Measurements from ENCODE around the gene CUX1. TPM values are rescaled to one million over a fixed set of nuclear protein-coding genes. Genes with fewer than 3 reads are reported as not detected.
"Not testable (repeated sequence)": the region's sequence is repeated elsewhere in the genome, so short reads cannot be mapped to it uniquely, and the experiment has no call there.

CUX1 gene
- total and polyA plus RNA-seq, 2 of the 13 experiments (the other 11 are each of a cell fraction or from before 2014, with no cell fraction given) = 13.7 to 14.9 TPM

DNA sequence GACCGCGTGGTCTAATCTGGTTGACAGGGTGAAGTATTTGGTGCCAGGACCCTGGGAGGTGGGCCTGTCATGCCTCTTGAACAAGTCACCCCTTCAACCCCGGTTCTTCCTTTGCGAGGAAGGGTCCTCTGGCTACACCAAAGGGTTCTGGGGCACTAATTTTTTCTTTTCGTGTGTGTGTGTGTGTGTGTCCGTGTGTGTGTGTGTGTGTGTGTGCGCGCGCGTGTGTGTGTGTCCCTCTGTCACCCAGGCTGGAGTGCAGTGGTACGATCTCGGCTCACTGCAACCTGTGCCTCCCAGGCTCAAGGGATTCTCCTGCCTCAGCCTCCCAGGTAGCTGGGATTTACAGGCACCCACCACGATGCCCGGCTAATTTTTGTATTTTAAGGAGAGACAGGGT, 483.9 kb downstream of the CUX1 start:
- CTCF ChIA-PET (ENCODE audit: low intra/inter-chr PET ratio, low total read pairs); FAIRE-seq: not testable (repeated sequence)
- WGBS (ENCODE audit: low lambda C conversion rate) = 90% methylated on average over 9 of the region's 14 CpGs

DNA sequence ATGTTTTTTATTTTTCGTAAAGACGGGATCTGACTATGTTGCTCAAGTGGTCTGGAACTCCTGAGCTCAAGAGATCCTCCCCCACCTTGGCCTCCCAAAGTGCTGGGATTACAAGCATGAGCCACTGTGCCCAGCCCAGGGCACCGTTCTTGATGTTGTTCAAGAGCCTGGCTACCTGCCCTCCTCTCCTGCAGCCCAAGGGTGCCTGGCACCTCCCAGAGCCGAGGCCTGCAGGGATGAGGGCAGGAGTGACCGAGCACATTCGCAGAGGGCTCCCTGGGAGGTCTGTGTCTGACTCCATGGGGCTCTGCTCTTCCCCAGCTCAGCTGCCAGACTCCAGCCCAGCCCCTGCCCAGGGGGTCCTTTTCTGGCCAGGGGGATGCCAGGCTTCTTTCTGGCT, 484.6 kb downstream of the CUX1 start:
- Histone ChIP-seq H3K9ac (ENCODE audit: insufficient read depth, low read depth, low read length) (no peak overlapping the region), H3K79me2 (ENCODE audit: insufficient read depth, low read length) (no peaks in the 10 kb centered on the region), H3K27ac (ENCODE audit: extremely low read length, insufficient read depth, low read length) (no peak overlapping the region), H3K4me3 (replicated peaks in 1 of 3; ENCODE audit: insufficient read depth in 1 of 3, low read depth in 2 of 3, low read length in 3 of 3) (no peak overlapping the region), H3K4me1 (ENCODE audit: insufficient read depth, low read length) (peaks cover 18% of the 10 kb centered on the region), H3K36me3 (replicated peaks in 1 of 2; ENCODE audit: control insufficient read depth in 1 of 2, insufficient read depth in 2 of 2, low read length in 2 of 2) (no peaks in the 10 kb centered on the region), H4K20me1 (ENCODE audit: insufficient read depth, low read length) (no peaks in the 10 kb centered on the region), H3K4me2 (ENCODE audit: low read depth, low read length) (no peak overlapping the region), H2AFZ (ENCODE audit: low read length) (no peak overlapping the region), H3K9me3 (ENCODE audit: low read length) (no peaks in the 10 kb centered on the region), H3K27me3 (ENCODE audit: control insufficient read depth in 1 of 2, insufficient read depth in 2 of 2, low read length in 2 of 2) (peaks cover 0 to 10% of the 10 kb centered on the region in 2 experiments; a peak in 1 of 5 replicates)
- no TSS peak for BruUV-seq (replicated peaks)
- in situ Hi-C loops (cut with HindIII; ENCODE audit: extremely low pct_ligation_motif_present, low pct_unique_long_range_greater_than_20kb) (no loop called here), intact Hi-C loops (cut with micrococcal nuclease; ENCODE audit: unreplicated experiment) (no loop called here)
- no peak for TF ChIP-seq TAF15 (IDR thresholded peaks at IDR 0.05; ENCODE audit: low read depth, low read length, poor library complexity, severe bottlenecking)
- no peak for TF ChIP-seq ARID2 (CRISPR knock-in tag; IDR thresholded peaks at IDR 0.05; ENCODE audit: borderline replicate concordance)
- no peak for TF ChIP-seq NFE2L1 (CRISPR knock-in tag; IDR thresholded peaks at IDR 0.05; ENCODE audit: borderline replicate concordance)
- no peak for TF ChIP-seq IRF2 (CRISPR knock-in tag; IDR thresholded peaks at IDR 0.05)
- TF ChIP-seq, protein P1, sequence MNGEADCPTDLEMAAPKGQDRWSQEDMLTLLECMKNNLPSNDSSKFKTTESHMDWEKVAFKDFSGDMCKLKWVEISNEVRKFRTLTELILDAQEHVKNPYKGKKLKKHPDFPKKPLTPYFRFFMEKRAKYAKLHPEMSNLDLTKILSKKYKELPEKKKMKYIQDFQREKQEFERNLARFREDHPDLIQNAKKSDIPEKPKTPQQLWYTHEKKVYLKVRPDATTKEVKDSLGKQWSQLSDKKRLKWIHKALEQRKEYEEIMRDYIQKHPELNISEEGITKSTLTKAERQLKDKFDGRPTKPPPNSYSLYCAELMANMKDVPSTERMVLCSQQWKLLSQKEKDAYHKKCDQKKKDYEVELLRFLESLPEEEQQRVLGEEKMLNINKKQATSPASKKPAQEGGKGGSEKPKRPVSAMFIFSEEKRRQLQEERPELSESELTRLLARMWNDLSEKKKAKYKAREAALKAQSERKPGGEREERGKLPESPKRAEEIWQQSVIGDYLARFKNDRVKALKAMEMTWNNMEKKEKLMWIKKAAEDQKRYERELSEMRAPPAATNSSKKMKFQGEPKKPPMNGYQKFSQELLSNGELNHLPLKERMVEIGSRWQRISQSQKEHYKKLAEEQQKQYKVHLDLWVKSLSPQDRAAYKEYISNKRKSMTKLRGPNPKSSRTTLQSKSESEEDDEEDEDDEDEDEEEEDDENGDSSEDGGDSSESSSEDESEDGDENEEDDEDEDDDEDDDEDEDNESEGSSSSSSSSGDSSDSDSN (CRISPR knock-in tag; IDR thresholded peaks at IDR 0.05) = no peak
- TF ChIP-seq ELF1 (CRISPR knock-in tag; IDR thresholded peaks at IDR 0.05) = no peak
- TF ChIP-seq NFE2L2 (IDR thresholded peaks at IDR 0.05; ENCODE audit: low read length) = no peak
- TF ChIP-seq TOE1 (CRISPR knock-in tag; IDR thresholded peaks at IDR 0.05) = no peak
- no peak for TF ChIP-seq SOX13 (IDR thresholded peaks at IDR 0.05)
- no peak for TF ChIP-seq SOX13 (CRISPR knock-in tag; conservative IDR thresholded peaks at IDR 0.05 in 1 of 2, IDR thresholded peaks at IDR 0.05 in 1 of 2)
- no peak for TF ChIP-seq HNF4A (CRISPR knock-in tag; IDR thresholded peaks at IDR 0.05)
- no peak for TF ChIP-seq SMAD3 (CRISPR knock-in tag; IDR thresholded peaks at IDR 0.05)
- TF ChIP-seq ZFP1 (CRISPR knock-in tag; IDR thresholded peaks at IDR 0.05) = no peak
- TF ChIP-seq, protein P2, sequence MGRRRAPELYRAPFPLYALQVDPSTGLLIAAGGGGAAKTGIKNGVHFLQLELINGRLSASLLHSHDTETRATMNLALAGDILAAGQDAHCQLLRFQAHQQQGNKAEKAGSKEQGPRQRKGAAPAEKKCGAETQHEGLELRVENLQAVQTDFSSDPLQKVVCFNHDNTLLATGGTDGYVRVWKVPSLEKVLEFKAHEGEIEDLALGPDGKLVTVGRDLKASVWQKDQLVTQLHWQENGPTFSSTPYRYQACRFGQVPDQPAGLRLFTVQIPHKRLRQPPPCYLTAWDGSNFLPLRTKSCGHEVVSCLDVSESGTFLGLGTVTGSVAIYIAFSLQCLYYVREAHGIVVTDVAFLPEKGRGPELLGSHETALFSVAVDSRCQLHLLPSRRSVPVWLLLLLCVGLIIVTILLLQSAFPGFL (CRISPR knock-in tag; IDR thresholded peaks at IDR 0.05) = no peak
- no peak for TF ChIP-seq ZNF331 (CRISPR knock-in tag; IDR thresholded peaks at IDR 0.05)
- no peak for TF ChIP-seq HOXA5 (CRISPR knock-in tag; IDR thresholded peaks at IDR 0.05)
- ChIA-PET CTCF (ENCODE audit: low intra/inter-chr PET ratio, low total read pairs) (no interaction called here), POLR2A (no interaction called here)
- no peak for ATAC-seq
- no peak for DNase-seq (ENCODE audit: low spot score)
- 87% methylated on average over 3 of the region's 6 CpGs for WGBS (ENCODE audit: low lambda C conversion rate)
- no peak for FAIRE-seq

More for the DNA sequence above, 483.9 kb downstream of the CUX1 start:
- H4K20me1 ChIP-seq (ENCODE audit: insufficient read depth, low read length); H3K4me2 ChIP-seq (ENCODE audit: low read depth, low read length); POLR2A ChIA-PET; H3K4me3 ChIP-seq (replicated peaks in 1 of 3; ENCODE audit: insufficient read depth in 1 of 3, low read depth in 2 of 3, low read length in 3 of 3); H3K79me2 ChIP-seq (ENCODE audit: insufficient read depth, low read length); H3K9me3 ChIP-seq (ENCODE audit: low read length); in situ Hi-C loops (cut with HindIII; ENCODE audit: extremely low pct_ligation_motif_present, low pct_unique_long_range_greater_than_20kb); H3K9ac ChIP-seq (ENCODE audit: insufficient read depth, low read depth, low read length); H3K36me3 ChIP-seq (replicated peaks in 1 of 2; ENCODE audit: control insufficient read depth in 1 of 2, insufficient read depth in 2 of 2, low read length in 2 of 2); BruUV-seq (replicated peaks); DNase-seq (ENCODE audit: low spot score); intact Hi-C loops (cut with micrococcal nuclease; ENCODE audit: unreplicated experiment); H3K27me3 ChIP-seq (ENCODE audit: control insufficient read depth in 1 of 2, insufficient read depth in 2 of 2, low read length in 2 of 2); H2AFZ ChIP-seq (ENCODE audit: low read length); H3K27ac ChIP-seq (ENCODE audit: extremely low read length, insufficient read depth, low read length); ATAC-seq: not testable (repeated sequence)
- H3K4me1 ChIP-seq (ENCODE audit: insufficient read depth, low read length) = peaks cover 11% of the 10 kb centered on the region
